ENCODE measurements around the gene VWA5B1.

VWA5B1 gene

GRCh38 chr1:20368866-20369470 is 78.3 kb downstream of the VWA5B1 start:
- no peak for DNase-seq

DNA sequence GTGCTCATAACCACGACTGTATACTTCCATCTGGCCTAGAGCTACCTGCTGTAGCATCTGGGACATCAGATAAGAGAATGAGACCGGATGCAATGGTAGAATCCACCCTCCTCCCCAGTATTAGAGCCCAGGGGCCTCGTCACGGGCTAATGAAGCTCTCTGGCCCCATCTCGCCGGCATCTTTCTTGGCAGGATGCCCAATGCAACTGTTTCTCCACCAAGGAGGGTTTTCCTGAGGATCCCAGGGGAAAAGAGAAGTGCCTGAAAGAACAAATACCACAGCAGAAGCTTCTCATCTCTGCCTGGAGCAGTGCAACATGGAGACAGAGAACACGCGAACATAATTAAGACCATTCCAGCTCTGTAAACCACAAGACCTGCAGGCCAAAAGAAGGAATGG is 80.0 kb downstream of the VWA5B1 start:
- DNase-seq = no peak

DNA sequence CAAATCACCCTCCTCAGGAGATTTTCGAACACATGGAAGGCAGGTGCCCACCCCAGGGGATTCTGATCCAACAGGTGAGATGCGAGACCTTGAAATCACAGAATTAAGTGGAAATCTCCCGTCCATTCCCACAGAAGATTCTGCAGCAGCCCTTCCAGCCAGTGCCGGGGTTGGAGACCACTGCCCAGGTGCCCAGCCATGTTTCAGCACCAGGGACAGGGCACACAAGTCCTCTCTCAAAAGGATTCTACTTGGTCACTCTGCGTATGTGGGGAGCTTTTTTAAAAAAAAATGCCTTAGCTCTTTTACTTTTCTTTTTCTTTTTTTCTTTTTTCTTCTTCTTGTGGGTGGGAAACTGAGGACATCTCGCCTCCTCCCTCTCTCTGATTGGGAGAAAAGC is 80.7 kb downstream of the VWA5B1 start:
- DNase-seq = no peak

- DNase-seq = no peak
Observed at GRCh38 chr1:20371883-20372282, 81.2 kb downstream of the VWA5B1 start.

GRCh38 chr1:20372676-20373075 is 82.0 kb downstream of the VWA5B1 start:
- no peak for DNase-seq

GRCh38 chr1:20373286-20373685 is 82.6 kb downstream of the VWA5B1 start:
- DNase-seq = no peak

DNA sequence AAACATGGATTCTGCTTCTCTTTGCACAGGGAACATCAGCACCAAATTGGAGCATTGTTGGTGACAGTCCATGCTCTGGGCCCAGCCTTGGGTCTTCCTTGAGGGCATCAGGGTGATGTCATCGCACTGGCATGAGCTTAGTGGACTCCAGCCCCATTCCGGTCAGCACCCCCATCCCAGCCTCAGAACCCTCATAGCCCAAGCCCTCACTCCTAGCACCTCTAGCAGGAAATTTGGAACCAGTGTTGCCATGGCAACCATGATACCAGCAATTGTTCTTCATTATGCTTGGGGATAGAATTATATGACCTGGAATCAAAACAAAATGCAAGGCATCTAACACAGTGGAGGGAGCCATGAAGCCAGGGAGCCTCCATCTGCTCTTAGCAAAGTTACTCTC is 83.1 kb downstream of the VWA5B1 start:
- DNase-seq = no peak

- no peak for DNase-seq
Observed at GRCh38 chr1:20375563-20375962, 84.9 kb downstream of the VWA5B1 start.

DNA sequence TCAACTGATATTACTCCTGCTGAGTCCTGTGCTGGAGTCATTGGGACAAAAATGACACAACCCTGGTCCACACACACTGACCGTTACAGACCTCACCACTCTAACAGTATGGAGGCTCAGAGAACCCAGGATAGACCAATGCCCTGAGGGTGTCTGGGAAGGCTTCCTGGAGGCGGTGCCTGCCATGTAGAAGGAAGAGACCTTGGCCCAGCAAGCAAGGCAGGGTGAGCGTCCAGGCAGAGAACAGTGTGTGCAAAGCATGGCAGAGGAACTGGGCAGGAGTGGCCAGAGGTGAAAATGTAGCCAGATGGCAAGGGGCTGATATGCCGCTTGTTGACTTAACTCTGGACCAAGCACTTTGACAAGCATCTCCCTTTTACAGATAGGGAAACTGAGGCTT is 85.5 kb downstream of the VWA5B1 start:
- DNase-seq = no peak

DNA sequence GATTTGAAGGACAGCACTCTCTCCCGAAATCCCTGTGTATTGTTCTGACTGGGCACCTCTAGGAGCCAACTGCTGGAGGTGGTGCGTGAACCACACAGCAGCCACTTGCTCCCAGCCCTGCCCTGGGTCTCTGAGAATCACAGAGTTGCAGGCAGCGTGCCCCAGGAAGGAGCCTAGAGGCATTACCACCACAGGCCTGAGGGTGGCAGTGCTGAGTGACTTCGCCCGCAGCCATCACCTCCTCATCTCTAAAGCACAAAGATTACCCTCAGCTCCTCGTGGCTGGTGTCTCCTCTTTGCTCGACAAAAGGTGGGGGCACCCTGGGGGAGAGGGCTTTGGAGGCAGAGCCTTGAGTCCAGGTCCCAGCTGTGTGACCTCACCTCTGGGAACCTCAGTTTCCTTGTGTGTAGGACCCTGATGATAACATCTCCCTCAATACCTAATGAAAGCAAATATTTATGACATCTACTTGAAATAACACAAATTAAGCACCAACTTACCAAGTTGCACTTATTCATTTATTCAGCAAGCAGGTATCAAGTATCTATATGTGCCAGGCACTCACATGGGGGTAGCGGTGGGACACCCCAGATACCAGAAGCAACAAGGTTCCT is 86.3 kb downstream of the VWA5B1 start:
- peak; percentile 57 for DNase-seq

GRCh38 chr1:20377516-20378270 is 87.0 kb downstream of the VWA5B1 start:
- no peak for DNase-seq

DNA sequence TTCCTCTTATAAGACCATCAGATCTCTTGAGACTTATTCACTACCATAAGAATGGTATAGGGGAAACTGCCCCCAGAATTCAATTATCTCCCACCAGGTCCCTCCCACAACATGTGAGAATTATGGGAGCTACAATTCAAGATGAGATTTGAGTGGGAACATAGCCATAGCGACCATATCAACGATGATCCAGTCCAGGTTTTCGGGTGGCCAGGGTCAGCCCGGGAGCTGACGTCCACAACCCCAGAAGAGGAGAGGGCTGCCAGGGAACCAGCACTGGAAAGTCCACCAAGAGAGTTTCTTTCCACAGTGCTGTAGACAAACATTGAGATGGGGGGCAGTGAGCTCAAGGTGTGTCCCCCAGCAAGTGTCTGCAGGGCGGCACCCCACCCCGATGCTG is 88.4 kb downstream of the VWA5B1 start:
- DNase-seq = no peak

DNA sequence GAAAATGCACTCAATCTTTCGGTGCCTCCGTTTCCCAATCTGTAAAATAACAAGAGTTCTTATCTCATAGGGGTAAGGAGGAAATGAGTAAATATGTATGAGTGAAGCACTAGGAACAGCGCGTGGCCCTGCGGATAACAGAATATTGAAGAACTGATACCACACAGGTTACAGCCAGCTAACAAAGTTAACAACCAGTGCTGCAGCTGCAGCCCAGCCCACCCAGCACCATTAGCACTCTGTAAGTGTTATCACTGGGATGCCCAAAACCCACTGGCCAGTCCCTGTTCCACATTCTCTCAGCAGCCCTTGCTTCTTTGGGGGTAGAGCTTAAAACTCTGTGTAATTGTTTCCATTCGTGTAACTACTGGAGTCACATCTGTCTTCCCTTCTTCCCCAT is 89.5 kb downstream of the VWA5B1 start:
- DNase-seq = no peak

GRCh38 chr1:20380616-20381035 is 90.0 kb downstream of the VWA5B1 start:
- DNase-seq = no peak

DNA sequence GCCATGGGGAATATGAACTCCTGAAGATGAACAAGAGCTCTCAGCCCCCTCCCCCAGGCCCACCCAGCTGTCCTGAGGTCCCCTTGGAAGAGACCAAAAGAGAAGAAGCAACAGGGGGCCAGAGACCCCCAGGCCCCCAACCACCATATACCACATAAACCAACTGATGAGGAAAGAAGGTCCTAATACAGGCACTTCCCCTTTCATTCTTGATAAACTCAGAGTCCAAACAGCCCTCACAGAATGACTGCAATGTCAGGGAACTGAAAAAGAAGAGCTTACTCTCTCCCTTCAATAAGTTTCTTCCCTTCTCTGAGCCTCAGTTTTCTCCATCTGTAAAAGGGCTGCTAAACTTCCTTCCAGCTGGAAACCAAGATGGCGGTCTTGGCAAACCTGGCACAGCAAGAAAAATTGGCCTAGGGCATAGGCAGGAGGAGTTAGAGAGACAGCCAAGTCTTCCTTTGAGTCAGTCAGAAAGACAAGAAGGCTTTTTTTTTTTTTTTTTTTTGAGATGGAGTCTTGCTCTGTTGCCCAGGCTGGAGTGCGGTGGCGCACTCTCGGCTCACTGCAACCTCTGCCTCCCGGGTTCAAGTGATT is 90.5 kb downstream of the VWA5B1 start:
- DNase-seq = no peak

- no peak for DNase-seq
Observed at GRCh38 chr1:20381961-20382360, 91.3 kb downstream of the VWA5B1 start.

DNA sequence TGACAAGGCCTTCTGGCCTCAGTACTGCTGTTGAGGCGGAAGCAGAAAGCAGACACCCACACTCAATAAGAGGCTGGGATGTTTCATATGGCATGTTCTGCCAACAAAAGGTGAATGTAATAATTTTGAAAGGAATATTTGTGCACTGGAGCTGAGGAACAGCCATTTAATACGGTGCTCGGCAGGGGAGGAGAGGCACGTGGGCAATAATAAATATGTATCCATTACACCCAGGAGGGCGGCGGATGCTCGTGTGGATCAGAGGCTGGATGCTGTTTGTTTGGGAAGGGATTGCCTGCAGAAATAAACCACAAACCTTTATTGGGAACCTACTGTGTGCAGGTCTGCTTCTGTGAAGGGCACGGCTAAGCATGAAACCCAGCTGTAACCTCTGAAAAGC is 92.0 kb downstream of the VWA5B1 start:
- DNase-seq = no peak

- DNase-seq = no peak
Observed at GRCh38 chr1:20383631-20384030, 93.0 kb downstream of the VWA5B1 start.

GRCh38 chr1:20385630-20386029 is 95.0 kb downstream of the VWA5B1 start:
- DNase-seq = no peak

- DNase-seq = peak; percentile 29
Observed at GRCh38 chr1:20386323-20387081, 95.8 kb downstream of the VWA5B1 start.

DNA sequence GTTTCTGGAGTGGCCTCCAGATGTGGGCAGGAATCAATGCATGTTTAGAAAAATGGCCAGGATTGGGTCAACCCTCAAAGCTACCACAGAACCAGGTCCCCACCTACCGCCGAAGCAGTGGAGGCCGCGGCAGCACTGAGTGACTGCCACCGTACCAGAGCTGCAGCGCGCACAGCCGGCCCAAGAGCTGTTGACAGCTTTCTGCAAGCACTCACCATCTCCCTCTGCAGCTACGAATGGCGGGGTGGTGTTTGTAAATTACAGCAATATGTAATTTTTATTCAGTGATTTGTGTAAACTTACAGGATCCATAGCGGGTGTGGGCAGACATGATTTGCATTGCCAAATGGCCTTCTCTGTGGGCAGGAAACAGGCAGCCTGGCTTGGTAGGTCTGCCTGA is 98.9 kb downstream of the VWA5B1 start:
- no peak for DNase-seq

- no peak for DNase-seq
Observed at GRCh38 chr1:20390589-20391331, 100.1 kb downstream of the VWA5B1 start.

DNA sequence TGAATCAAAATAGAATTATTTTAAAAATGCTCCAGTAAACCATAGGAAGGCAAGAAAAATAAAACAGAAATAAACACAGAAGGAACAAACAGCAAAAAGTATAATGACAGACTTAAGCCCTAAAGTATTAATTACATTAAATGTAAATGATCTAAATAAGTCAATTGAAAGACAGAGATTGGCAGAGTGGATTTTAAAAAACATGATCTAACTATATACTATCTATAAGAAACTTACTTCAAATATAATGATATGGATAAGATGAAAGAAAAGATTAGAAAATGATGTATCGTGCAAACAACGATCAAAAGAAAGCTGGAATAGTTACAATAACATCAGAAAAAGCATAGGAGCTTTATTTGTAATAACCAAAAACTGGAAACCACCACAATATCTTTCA is 104.6 kb downstream of the VWA5B1 start:
- DNase-seq = no peak
